GM12865 (cell line): ENCODE measurements around the gene TRAPPC2.

Experiments used
- DNase-seq: peaks from one replicate; pipeline ENCODE4 v3.0.0; 2010; ENCODE audit warnings: low read depth
- H3K4me3 ChIP-seq: 2 replicates; pipeline ENCODE4 v1.5.1; 2011; ENCODE audit warnings: mild to moderate bottlenecking, low read depth, low read length, control low read depth
- TF ChIP-seq, protein P1 (sequence below): IDR thresholded peaks from 2 replicates; pipeline ENCODE4 v1.5.1; 2011; ENCODE audit warnings: low read length, control low read depth, low read depth, inconsistent platforms; ENCODE audit not compliant: insufficient read depth; ENCODE audit errors: missing control alignments

TRAPPC2 gene

DNA sequence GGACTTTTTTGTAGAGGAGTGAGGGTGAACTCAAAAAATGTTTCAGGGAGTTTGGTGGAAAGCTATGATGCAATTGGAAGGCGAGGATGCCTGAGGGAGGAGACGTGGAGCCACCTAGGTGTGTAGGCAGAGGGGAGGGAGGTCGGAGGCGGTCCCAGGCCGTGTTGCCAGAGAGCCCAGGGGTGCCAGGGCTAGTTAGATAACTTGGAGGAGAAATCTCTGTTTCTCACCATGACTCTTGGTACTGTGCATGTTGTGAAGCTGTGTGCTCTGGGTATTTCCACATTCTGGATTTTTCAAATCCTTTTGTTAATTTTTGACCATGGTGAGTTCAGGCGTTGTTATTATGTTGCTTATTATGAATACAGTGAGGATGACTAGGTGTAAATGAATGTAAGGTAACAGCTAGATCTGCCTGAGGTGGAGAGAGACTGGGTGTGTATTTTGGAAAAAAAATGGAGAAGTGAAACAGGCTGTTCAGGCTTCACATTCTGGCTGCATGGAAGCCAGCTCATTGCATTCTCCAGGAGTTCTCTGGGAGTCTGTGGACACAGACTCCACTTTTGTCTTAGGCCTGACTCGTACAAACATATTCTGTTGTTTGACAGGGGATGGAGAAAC lies 41.0 kb downstream of the TRAPPC2 start:
- no peak for DNase-seq
- TF ChIP-seq, protein P1, sequence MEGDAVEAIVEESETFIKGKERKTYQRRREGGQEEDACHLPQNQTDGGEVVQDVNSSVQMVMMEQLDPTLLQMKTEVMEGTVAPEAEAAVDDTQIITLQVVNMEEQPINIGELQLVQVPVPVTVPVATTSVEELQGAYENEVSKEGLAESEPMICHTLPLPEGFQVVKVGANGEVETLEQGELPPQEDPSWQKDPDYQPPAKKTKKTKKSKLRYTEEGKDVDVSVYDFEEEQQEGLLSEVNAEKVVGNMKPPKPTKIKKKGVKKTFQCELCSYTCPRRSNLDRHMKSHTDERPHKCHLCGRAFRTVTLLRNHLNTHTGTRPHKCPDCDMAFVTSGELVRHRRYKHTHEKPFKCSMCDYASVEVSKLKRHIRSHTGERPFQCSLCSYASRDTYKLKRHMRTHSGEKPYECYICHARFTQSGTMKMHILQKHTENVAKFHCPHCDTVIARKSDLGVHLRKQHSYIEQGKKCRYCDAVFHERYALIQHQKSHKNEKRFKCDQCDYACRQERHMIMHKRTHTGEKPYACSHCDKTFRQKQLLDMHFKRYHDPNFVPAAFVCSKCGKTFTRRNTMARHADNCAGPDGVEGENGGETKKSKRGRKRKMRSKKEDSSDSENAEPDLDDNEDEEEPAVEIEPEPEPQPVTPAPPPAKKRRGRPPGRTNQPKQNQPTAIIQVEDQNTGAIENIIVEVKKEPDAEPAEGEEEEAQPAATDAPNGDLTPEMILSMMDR = no peak
- peak overlapping the region; percentile 87 for H3K4me3 ChIP-seq

DNA sequence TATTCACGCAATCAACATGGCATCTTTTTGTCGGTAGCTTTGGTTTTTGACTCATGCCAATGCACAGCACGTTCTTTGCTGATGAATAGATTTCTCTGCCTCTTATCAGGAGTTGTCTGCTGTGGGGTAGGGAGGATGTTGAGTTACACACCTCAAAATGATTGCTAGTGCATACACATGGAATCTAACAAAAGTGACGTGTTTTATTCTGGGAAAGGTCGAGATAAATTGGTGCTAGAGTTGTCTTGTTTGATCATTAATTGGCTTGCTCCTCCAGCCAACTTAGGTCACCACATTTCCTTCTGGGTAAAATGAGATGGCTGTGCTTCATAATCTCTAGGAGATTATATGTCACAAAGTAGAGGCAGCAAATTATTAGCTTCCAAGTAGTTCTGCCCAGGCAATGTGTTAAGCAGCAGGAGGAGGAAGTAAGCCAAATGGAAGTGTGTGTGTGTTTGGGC lies 41.6 kb downstream of the TRAPPC2 start:
- peak overlapping the region; percentile 87 for H3K4me3 ChIP-seq

DNA sequence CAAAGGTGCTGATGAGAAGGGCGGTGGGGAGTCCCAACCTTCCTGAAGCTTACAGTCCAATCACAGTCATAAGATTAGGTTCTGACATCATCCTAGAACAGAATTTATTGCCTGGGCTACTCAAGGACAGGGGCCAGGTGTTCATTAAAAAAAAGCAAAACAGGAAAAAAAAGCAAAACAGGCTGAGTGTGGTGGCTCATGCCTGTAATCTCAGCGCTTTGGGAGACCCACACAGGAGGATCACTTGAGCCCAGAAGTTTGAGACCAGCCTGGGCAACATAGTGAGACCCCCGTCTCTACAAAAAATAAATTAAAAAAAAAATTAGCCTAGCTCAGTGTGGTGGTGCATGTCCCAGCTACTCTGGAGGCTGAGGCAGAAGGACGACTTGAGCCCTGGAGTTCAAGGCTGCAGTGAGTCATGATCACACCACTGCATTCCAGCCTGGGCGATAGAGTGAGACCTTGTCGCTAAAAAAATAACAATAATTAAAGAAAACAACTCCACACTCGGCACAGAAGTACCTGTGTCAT lies 42.5 kb downstream of the TRAPPC2 start:
- TF ChIP-seq, protein P1 = no peak
- DNase-seq = peak; percentile 51
- peak overlapping the region; percentile 87 for H3K4me3 ChIP-seq

More for the DNA sequence above, 41.6 kb downstream of the TRAPPC2 start:
- TF ChIP-seq, protein P1 = no peak
- no peak for DNase-seq

DNA sequence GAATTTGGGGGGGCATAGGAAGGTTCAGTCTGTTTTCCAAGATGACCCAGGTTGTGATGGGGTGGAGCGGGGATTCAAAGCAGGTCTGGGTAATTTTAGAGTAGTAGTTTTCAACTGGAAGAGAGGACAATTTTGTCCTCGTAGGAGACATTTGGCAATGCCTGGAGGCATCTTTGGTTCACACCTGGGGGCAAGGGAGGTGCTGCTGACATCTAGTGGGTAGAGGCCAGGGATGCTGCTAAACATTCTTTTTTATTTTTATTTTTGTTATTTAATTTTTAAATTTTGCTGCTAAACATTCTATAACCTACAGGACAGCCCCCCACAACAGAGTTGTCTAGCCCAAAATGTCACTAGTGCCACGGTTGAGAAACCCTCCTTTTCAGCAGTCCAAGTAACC lies 43.6 kb downstream of the TRAPPC2 start:
- DNase-seq = peak; percentile 46
- TF ChIP-seq, protein P1 = peak; percentile 33
- peak overlapping the region; percentile 87 for H3K4me3 ChIP-seq

DNA sequence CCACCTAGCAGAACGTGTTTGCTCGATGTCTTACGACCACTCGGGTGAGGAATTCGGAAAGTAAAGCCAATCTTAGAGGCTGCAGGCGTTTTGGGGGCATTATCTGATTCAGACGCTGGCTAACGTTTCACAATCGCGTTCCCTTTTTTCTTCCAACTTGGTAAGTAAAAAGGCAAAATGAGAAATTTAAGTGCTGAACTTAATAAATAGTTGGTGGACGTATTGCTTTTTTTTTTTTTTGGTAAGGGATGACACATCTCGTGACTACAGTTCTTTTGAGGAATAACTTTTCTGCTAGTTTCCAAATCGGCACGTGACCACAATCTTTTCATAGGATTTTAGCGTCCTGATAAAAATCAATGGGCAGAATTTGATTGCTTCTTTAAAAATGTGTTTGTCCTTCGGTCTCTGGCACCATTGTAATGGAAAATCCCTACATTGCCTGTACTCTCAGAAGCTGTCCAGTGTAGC lies 44.6 kb downstream of the TRAPPC2 start:
- TF ChIP-seq, protein P1 = no peak
- H3K4me3 ChIP-seq = peak overlapping the region; percentile 87
- no peak for DNase-seq

DNA sequence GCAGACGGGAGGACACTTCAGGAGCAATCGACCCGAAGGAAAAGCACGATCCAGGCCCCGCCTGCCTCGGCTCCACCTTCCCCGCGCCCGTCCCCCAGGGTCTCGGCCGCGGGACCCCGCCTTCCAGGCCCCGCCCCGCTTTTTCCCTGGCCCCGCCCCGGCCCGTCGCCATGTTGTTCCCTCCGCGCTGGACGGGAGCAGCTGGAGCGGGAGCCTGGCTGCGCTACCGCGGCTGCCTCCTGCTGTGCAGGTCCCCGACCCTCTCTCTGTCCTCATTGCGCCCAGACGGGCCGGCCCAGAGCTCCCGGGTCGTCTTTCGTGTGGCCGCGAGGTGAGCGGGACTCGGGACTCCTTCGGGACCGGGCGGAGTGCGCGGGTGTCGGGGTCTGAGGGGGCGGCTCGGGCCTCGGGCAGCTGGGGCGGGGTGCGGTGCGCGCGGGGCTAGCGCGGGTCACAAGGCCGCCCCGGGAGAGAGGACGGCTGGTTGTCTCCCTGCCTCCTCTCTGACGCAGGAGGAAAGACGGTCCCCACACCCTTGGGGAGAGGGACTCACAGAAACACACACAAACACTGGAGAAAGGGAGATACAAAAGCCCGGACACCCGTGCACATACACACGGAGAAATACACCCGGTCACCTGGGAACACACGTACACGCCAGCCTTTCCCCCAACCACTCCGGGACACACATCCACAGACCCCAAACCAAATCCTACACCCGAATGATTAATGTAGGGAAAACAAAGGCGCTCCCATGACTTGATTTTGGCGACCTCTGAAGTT lies 45.3 kb downstream of the TRAPPC2 start, which contains the start of gene RAB9A:
RAB9A (plus strand) TSS at position 171 of the 783 bp plus-strand sequence. CDS start 19,619 bp downstream, outside the sequence.
- TF ChIP-seq, protein P1 = no peak
- DNase-seq = peak; percentile 76
- H3K4me3 ChIP-seq = peak within 1 kb of the TSS; percentile 87
